HepG2 (cell line): ENCODE data around the gene RXYLT1.

Source experiments
- EP300 ChIP-seq, 3 experiments: sonication (generic) in 1 of 3; formaldehyde crosslinking in 1 of 3; IDR thresholded peaks; 2 replicates each; pipeline versions ENCODE4 v1.5.1 to v1.6.1; 2011 to 2020; ENCODE audit warnings: low read depth in 2 of 3, low read length in 2 of 3, borderline replicate concordance in 1 of 3, improper control_type of control experiment in 1 of 3, mild to moderate bottlenecking in 1 of 3, missing genetic modification reagents in 1 of 3, moderate library complexity in 1 of 3
- MEF2D ChIP-seq: sonication (generic); formaldehyde crosslinking; IDR thresholded peaks from 2 replicates; pipeline ENCODE4 v1.5.1; 2020; ENCODE audit warnings: mild to moderate bottlenecking, missing genetic modification reagents
- POLR2AphosphoS5 ChIP-seq: IDR thresholded peaks from 2 replicates; pipeline ENCODE4 v1.6.1; 2012; ENCODE audit warnings: low read depth, low read length
- RAD21 ChIP-seq: fragments of 450-650 bp; formaldehyde crosslinking; IDR thresholded peaks from 2 replicates; pipeline ENCODE4 v1.5.0; 2020; ENCODE audit warnings: mild to moderate bottlenecking
- SALL1 ChIP-seq: sonication (generic); formaldehyde crosslinking; IDR thresholded peaks from 2 replicates; pipeline ENCODE4 v1.8.0; 2022; ENCODE audit warnings: mild to moderate bottlenecking, missing genetic modification reagents
- ZNF772 ChIP-seq: sonication (generic); formaldehyde crosslinking; IDR thresholded peaks from 2 replicates; pipeline ENCODE4 v1.5.0; 2020; ENCODE audit warnings: mild to moderate bottlenecking, missing genetic modification reagents
- ZNF839 ChIP-seq: sonication (generic); formaldehyde crosslinking; IDR thresholded peaks from 2 replicates; pipeline ENCODE4 v1.4.0; 2020; ENCODE audit warnings: missing genetic modification reagents, mild to moderate bottlenecking, borderline replicate concordance
- TF ChIP-seq, protein P1 (sequence below): sonication (generic); formaldehyde crosslinking; IDR thresholded peaks from 2 replicates; pipeline ENCODE4 v1.8.0; 2022; ENCODE audit warnings: missing genetic modification reagents, mild to moderate bottlenecking, borderline replicate concordance
- TF ChIP-seq, protein P2 (sequence below): sonication (generic); formaldehyde crosslinking; IDR thresholded peaks from 2 replicates; pipeline ENCODE4 v1.5.0; 2020; ENCODE audit warnings: mild to moderate bottlenecking, missing genetic modification reagents, moderate library complexity
- TF ChIP-seq, protein P3 (sequence below): IDR thresholded peaks from 2 replicates; pipeline ENCODE4 v1.6.1; 2016; ENCODE audit warnings: control low read depth
- TF ChIP-seq, protein P4 (sequence below): sonication (generic); formaldehyde crosslinking; IDR thresholded peaks from 2 replicates; pipeline ENCODE4 v1.5.1; 2020; ENCODE audit warnings: mild to moderate bottlenecking, missing genetic modification reagents, borderline replicate concordance

DNA sequence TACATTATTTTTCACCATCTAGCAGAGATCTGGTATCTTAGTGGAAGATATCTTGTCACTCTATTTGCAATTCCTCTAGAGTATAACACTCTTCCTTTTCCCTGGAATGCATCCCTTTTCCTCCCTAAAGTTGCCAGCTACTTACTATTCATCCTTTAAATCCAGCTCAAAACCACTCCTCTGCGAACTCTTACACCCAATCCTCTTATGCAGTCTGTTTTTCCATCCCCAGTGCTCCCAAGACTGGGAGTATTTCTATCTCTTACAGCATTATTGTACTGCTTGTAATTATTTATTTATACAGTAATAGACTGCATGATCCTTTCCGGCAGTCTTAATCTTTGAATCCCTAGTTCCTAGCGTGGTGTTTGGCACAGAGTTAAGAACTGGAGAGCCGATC lies 61.9 kb downstream of the RXYLT1 start:
- TF ChIP-seq, protein P1, sequence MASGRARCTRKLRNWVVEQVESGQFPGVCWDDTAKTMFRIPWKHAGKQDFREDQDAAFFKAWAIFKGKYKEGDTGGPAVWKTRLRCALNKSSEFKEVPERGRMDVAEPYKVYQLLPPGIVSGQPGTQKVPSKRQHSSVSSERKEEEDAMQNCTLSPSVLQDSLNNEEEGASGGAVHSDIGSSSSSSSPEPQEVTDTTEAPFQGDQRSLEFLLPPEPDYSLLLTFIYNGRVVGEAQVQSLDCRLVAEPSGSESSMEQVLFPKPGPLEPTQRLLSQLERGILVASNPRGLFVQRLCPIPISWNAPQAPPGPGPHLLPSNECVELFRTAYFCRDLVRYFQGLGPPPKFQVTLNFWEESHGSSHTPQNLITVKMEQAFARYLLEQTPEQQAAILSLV (CRISPR knock-in tag), result no peak
- TF ChIP-seq ZNF772 (CRISPR knock-in tag) (no peak), POLR2AphosphoS5 (no peak), RAD21 (CRISPR knock-in tag) (no peak), ZNF839 (no peak), SALL1 (CRISPR knock-in tag) (no peak), EP300 (IDR thresholded peaks at IDR 0.05; ENCODE audit: low read depth in 2 of 2, low read length in 2 of 2) (no peak), EP300 (CRISPR knock-in tag; IDR thresholded peaks at IDR 0.05; ENCODE audit: borderline replicate concordance) (no peak), MEF2D (CRISPR knock-in tag) (no peak)
- TF ChIP-seq, protein P2, sequence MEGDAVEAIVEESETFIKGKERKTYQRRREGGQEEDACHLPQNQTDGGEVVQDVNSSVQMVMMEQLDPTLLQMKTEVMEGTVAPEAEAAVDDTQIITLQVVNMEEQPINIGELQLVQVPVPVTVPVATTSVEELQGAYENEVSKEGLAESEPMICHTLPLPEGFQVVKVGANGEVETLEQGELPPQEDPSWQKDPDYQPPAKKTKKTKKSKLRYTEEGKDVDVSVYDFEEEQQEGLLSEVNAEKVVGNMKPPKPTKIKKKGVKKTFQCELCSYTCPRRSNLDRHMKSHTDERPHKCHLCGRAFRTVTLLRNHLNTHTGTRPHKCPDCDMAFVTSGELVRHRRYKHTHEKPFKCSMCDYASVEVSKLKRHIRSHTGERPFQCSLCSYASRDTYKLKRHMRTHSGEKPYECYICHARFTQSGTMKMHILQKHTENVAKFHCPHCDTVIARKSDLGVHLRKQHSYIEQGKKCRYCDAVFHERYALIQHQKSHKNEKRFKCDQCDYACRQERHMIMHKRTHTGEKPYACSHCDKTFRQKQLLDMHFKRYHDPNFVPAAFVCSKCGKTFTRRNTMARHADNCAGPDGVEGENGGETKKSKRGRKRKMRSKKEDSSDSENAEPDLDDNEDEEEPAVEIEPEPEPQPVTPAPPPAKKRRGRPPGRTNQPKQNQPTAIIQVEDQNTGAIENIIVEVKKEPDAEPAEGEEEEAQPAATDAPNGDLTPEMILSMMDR (CRISPR knock-in tag), result no peak
- TF ChIP-seq, protein P3, sequence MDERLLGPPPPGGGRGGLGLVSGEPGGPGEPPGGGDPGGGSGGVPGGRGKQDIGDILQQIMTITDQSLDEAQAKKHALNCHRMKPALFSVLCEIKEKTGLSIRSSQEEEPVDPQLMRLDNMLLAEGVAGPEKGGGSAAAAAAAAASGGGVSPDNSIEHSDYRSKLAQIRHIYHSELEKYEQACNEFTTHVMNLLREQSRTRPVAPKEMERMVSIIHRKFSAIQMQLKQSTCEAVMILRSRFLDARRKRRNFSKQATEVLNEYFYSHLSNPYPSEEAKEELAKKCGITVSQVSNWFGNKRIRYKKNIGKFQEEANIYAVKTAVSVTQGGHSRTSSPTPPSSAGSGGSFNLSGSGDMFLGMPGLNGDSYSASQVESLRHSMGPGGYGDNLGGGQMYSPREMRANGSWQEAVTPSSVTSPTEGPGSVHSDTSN (CRISPR knock-in tag), result no peak
- TF ChIP-seq, protein P4, sequence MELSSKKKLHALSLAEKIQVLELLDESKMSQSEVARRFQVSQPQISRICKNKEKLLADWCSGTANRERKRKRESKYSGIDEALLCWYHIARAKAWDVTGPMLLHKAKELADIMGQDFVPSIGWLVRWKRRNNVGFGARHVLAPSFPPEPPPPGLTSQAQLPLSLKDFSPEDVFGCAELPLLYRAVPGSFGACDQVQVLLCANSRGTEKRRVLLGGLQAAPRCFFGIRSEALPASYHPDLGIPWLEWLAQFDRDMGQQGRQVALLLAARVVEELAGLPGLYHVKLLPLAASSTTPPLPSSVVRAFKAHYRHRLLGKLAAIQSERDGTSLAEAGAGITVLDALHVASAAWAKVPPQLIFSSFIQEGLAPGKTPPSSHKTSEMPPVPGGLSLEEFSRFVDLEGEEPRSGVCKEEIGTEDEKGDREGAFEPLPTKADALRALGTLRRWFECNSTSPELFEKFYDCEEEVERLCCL (CRISPR knock-in tag), result no peak
